K562 (cell line): ENCODE measurements around the gene ABI3BP. TPM values are rescaled to one million over a fixed set of nuclear protein-coding genes. Genes with fewer than 3 reads are reported as not detected.

Experiments
- ATAC-seq: fragments of 200-7000 bp; cut with Tn5 transposase; 3 replicates; pipeline ENCODE4 v1.9.1; 2020; ENCODE audit warnings: moderate library complexity
- BruUV-seq: library from RNA; stranded (reverse); fragments of 400-500 nt; replicated peaks from 2 replicates; lab custom pipeline; 2021; lab: Mats Ljungman, UMichigan
- CTCF ChIA-PET: fragments of 300-600 bp; formaldehyde crosslinking; extraction: SDS; loops from one replicate; lab custom pipeline; 2021; ENCODE audit warnings: low intra/inter-chr PET ratio; lab: Yijun Ruan, JAX
- POLR2A ChIA-PET: fragments of 300-600, 350-650 bp; sonication (Branson Sonifier 250); formaldehyde crosslinking; extraction: SDS; loops from one replicate; lab custom pipeline; 2021; ENCODE audit warnings: antibody characterized with exemption, inconsistent platforms; lab: Yijun Ruan, JAX
- DNase-seq, 4 experiments: peaks; one replicate each; pipeline versions ENCODE4 v3.0.0 to v3.0.0-alpha.2; 2011 to 2018; ENCODE audit warnings: low spot score in 3 of 4, mixed read lengths in 3 of 4; ENCODE audit errors: extremely low read depth in 1 of 4
- FAIRE-seq: peaks from 2 replicates; lab custom pipeline; 2011; peaks lifted over from hg19 to GRCh38; lab: Jason Lieb, UNC
- H2AFZ ChIP-seq: 2 replicates; pipeline ENCODE4 v1.6.0; 2011; ENCODE audit warnings: low read depth, low read length, control low read depth, inconsistent platforms
- H3K27ac ChIP-seq: fragments of 200-600 bp; 3 replicates; pipeline ENCODE4 v1.8.0; 2011; ENCODE audit warnings: low read depth, mild to moderate bottlenecking, control low read depth, inconsistent platforms, low read length, moderate library complexity, mixed read lengths; ENCODE audit errors: extremely low read depth
- H3K27me3 ChIP-seq, 2 experiments: fragments of 300-600 bp in 1 of 2; 2 replicates in 1 of 2; 3 replicates in 1 of 2; pipeline versions ENCODE4 v1.6.0 to v1.8.0; 2011; ENCODE audit warnings: inconsistent platforms in 2 of 2, low read length in 2 of 2, mild to moderate bottlenecking in 1 of 2, mixed read lengths in 1 of 2, moderate library complexity in 1 of 2; ENCODE audit not compliant: control insufficient read depth in 2 of 2, insufficient read depth in 2 of 2
- H3K36me3 ChIP-seq: fragments of 300-600 bp; 3 replicates; pipeline ENCODE4 v1.8.0; 2011; ENCODE audit warnings: mild to moderate bottlenecking, low read length, inconsistent platforms; ENCODE audit not compliant: control insufficient read depth, insufficient read depth
- H3K4me1 ChIP-seq, 2 experiments: fragments of 200-600 bp in 1 of 2; replicated peaks in 1 of 2; 2 replicates in 1 of 2; 3 replicates in 1 of 2; pipeline versions ENCODE4 v1.5.1 to v1.8.0; 2011; ENCODE audit warnings: inconsistent platforms in 2 of 2, low read length in 2 of 2, mild to moderate bottlenecking in 1 of 2, mixed read lengths in 1 of 2, moderate library complexity in 1 of 2; ENCODE audit not compliant: control insufficient read depth in 2 of 2, insufficient read depth in 2 of 2
- H3K4me2 ChIP-seq: 2 replicates; pipeline ENCODE4 v1.6.1; 2011; ENCODE audit warnings: low read length, control low read depth, inconsistent platforms, mixed read lengths; ENCODE audit not compliant: insufficient read depth
- H3K4me3 ChIP-seq: fragments of 200-600 bp; sonication (generic), shearing (Covaris generic); 2 replicates; pipeline ENCODE4 v1.5.1; 2016; ENCODE audit warnings: control low read depth, inconsistent platforms
- H3K79me2 ChIP-seq: fragments of 200-600 bp; 3 replicates; pipeline ENCODE4 v1.8.0; 2011; ENCODE audit warnings: low read length, inconsistent platforms; ENCODE audit not compliant: control insufficient read depth, insufficient read depth
- H3K9ac ChIP-seq, 2 experiments: 2 replicates each; pipeline versions ENCODE4 v1.6.0 to v1.6.1; 2011; ENCODE audit warnings: low read depth in 2 of 2, low read length in 2 of 2, control low read depth in 1 of 2, inconsistent platforms in 1 of 2, mild to moderate bottlenecking in 1 of 2, mixed read lengths in 1 of 2; ENCODE audit not compliant: insufficient read depth in 1 of 2
- H3K9me1 ChIP-seq: one replicate; pipeline ENCODE4 v1.6.0; 2011; ENCODE audit warnings: inconsistent platforms, mild to moderate bottlenecking, low read length, moderate library complexity; ENCODE audit not compliant: control insufficient read depth, insufficient read depth
- H3K9me3 ChIP-seq: replicated peaks from 2 replicates; pipeline ENCODE4 v1.5.1; 2011; ENCODE audit warnings: low read depth, low read length, inconsistent platforms; ENCODE audit not compliant: control insufficient read depth, insufficient read depth
- H4K20me1 ChIP-seq: replicated peaks from 2 replicates; pipeline ENCODE4 v1.6.1; 2011; ENCODE audit warnings: low read length, inconsistent platforms, mixed read lengths; ENCODE audit not compliant: control insufficient read depth, insufficient read depth
- ASH1L ChIP-seq: fragments of 450-650 bp; IDR thresholded peaks from 2 replicates; pipeline ENCODE4 v1.6.1; 2018; ENCODE audit warnings: borderline replicate concordance, mild to moderate bottlenecking, low read depth; ENCODE audit not compliant: partially characterized antibody
- CEBPG ChIP-seq, 3 experiments: fragments of 200-800 bp in 1 of 3; sonication (Bioruptor generic) in 1 of 3; sonication (generic) in 1 of 3; formaldehyde crosslinking in 1 of 3; IDR thresholded peaks in 2 of 3; conservative IDR thresholded peaks in 1 of 3; 2 replicates each; pipeline versions ENCODE4 v1.6.1 to v1.8.0; 2016 to 2022; ENCODE audit warnings: missing compliant biosample characterization in 2 of 3, missing genetic modification characterization in 2 of 3, mild to moderate bottlenecking in 1 of 3, missing genetic modification reagents in 1 of 3
- MAFK ChIP-seq: IDR thresholded peaks from 2 replicates; pipeline ENCODE4 v1.6.1; 2011; ENCODE audit warnings: low read length, improper control_type of control experiment
- REST ChIP-seq, 2 experiments: fragments of 450-650 bp; formaldehyde crosslinking in 1 of 2; IDR thresholded peaks; 2 replicates each; pipeline versions ENCODE4 v1.4.0 to v1.6.1; 2014 to 2020; ENCODE audit warnings: mild to moderate bottlenecking in 2 of 2, borderline replicate concordance in 1 of 2, low read depth in 1 of 2
- SAFB ChIP-seq: fragments of 200-400 bp; formaldehyde crosslinking; IDR thresholded peaks from 2 replicates; pipeline ENCODE4 v1.6.1; 2017; ENCODE audit warnings: low read depth, low read length, borderline replicate concordance
- SNIP1 ChIP-seq: fragments of 450-650 bp; IDR thresholded peaks from 2 replicates; pipeline ENCODE4 v1.7.1; 2017; ENCODE audit warnings: low read depth, mild to moderate bottlenecking
- TCF7 ChIP-seq: sonication (generic); IDR thresholded peaks from 2 replicates; pipeline ENCODE4 v1.6.1; 2016; ENCODE audit warnings: antibody characterized with exemption, borderline replicate concordance
- USF1 ChIP-seq: sonication (generic); formaldehyde crosslinking; IDR thresholded peaks from 2 replicates; pipeline ENCODE4 v1.9.0; 2022; ENCODE audit warnings: mild to moderate bottlenecking, missing genetic modification reagents
- ZNF79 ChIP-seq: fragments of 250-450 bp; sonication (Bioruptor Pico); IDR thresholded peaks from 2 replicates; pipeline ENCODE4 v1.4.0; 2020; ENCODE audit warnings: low read depth, mild to moderate bottlenecking, moderate library complexity
- WGBS: fragments of 100-300 bp; shearing (Covaris generic); methylation state at CpG from one replicate; pipeline ENCODE4 v1.1.6; 2016; ENCODE audit warnings: low coverage, mixed read lengths; ENCODE audit not compliant: insufficient coverage; ENCODE audit errors: missing lambda C conversion rate; 5-methylcytosine and 5-hydroxymethylcytosine counted together
- in situ Hi-C: fragments of 300-500 bp; cut with MboI; formaldehyde crosslinking; loops from 4 replicates; pipeline ENCODE4 v1.15.0; 2018; ENCODE audit warnings: inconsistent platforms, mixed read lengths
- intact Hi-C: fragments of 100-400 bp; cut with micrococcal nuclease; formaldehyde crosslinking; loops from 2 replicates; pipeline ENCODE4 v1.14.2; 2022
- polyA plus RNA-seq, 8 experiments: library from polyadenylated mRNA; depleted of rRNA in 4 of 8; stranded (reverse) in 5 of 8; unstranded in 3 of 8; fragments of >200 nt; fragmentation: Nextera tagmentation in 2 of 8; fragmentation: Illumina TruSeq in 1 of 8; extraction: Ambion mirVana in 2 of 8; extraction: Trizol in 1 of 8; gene quantifications; 2 replicates each; pipeline versions ENCODE4 v1.2.1 to v1.2.3, GENCODE V29; 2011 to 2014; ENCODE audit warnings: inconsistent platforms in 1 of 8, missing spikeins in 1 of 8
- total RNA-seq, 7 experiments: library from RNA; depleted of rRNA in 6 of 7; stranded (reverse); fragments of >200 nt in 6 of 7; fragmentation: Illumina TruSeq in 2 of 7; extraction: Trizol in 2 of 7; gene quantifications; 2 replicates each; pipeline versions ENCODE4 v1.2.1 to v1.2.3, GENCODE V29; 2011 to 2021; ENCODE audit warnings: low replicate concordance in 1 of 7

ABI3BP gene
- total and polyA plus RNA-seq, 9 of the 15 experiments (the other 6 are each of a cell fraction or from before 2014, with no cell fraction given): 0.01 to 0.24 (median 0.06) TPM; not detected in 5

GRCh38 chr3:101036213-101036618 is 43.0 kb upstream of the ABI3BP start:
- H3K79me2 ChIP-seq: no peaks in the 10 kb centered on the region
- no peak overlapping the region for H3K4me2 ChIP-seq
- no peaks in the 10 kb centered on the region for H4K20me1 ChIP-seq
- H3K9ac ChIP-seq: no peak overlapping the region
- H3K9me1 ChIP-seq: no peaks in the 10 kb centered on the region
- H3K27ac ChIP-seq: no peak overlapping the region
- TF ChIP-seq SAFB (no peak), REST (IDR thresholded peaks at IDR 0.05; ENCODE audit: borderline replicate concordance) (no peak), REST (CRISPR knock-in tag; IDR thresholded peaks at IDR 0.05; ENCODE audit: low read depth) (no peak), ZNF79 (CRISPR knock-in tag) (no peak), MAFK (no peak), TCF7 (no peak), SNIP1 (no peak), USF1 (CRISPR knock-in tag) (no peak), CEBPG (CRISPR knock-in tag; IDR thresholded peaks at IDR 0.05) (no peak), CEBPG (tag; conservative IDR thresholded peaks at IDR 0.05 in 1 of 2, IDR thresholded peaks at IDR 0.05 in 1 of 2) (no peak), ASH1L (no peak)
- TF ChIP-seq, all 486 proteins: peak for 0
- no peak overlapping the region for H2AFZ ChIP-seq
- no peaks in the 10 kb centered on the region for H3K27me3 ChIP-seq
- WGBS: 10% methylated on average over 1 of the region's 1 CpG
- FAIRE-seq: no peak
- CTCF ChIA-PET: no interaction called here
- no peak for DNase-seq
- ATAC-seq: no peak
- no peaks in the 10 kb centered on the region for H3K36me3 ChIP-seq
- no peak overlapping the region for H3K4me3 ChIP-seq
- no peaks in the 10 kb centered on the region for H3K9me3 ChIP-seq
- POLR2A ChIA-PET: no interaction called here
- intact Hi-C loops: no loop called here
- in situ Hi-C loops: no loop called here
- H3K4me1 ChIP-seq: no peaks in the 10 kb centered on the region
- no TSS peak for BruUV-seq
